ENCODE results near the gene MCM9. TPM values are rescaled to one million over a fixed set of nuclear protein-coding genes. Genes with fewer than 3 reads are reported as not detected.

MCM9 gene
- total and polyA plus RNA-seq, 2 of the 4 experiments (the other 2 are of a cell fraction), result 3.5 to 7.2 TPM

GRCh38 chr6:118780668-118781067, 154.3 kb downstream of the MCM9 start:
- DNase-seq, result no peak
- CTCF ChIA-PET, result interaction anchor here (0.9 kb wide), 1 partner anchor 147 kb away, joined by 3 read pairs; no protein-coding TSS in a partner anchor
- Histone ChIP-seq H3K79me1 (ENCODE audit: low read depth in 1 of 2, low read length in 2 of 2) (no peaks in the 10 kb centered on the region), H2BK15ac (ENCODE audit: low read depth, low read length) (no peak overlapping the region), H3K9me1 (ENCODE audit: insufficient read depth, low read length) (peaks cover 7% of the 10 kb centered on the region), H3K27ac (ENCODE audit: insufficient read depth, low read length) (no peak overlapping the region), H3K4me2 (ENCODE audit: low read depth, low read length) (no peak overlapping the region), H4K5ac (ENCODE audit: low read depth, low read length) (no peak overlapping the region), H3K9ac (ENCODE audit: low read depth, low read length) (no peak overlapping the region), H4K8ac (ENCODE audit: low read depth in 2 of 2, low read length in 2 of 2) (no peak overlapping the region), H4K20me1 (ENCODE audit: insufficient read depth, low read length) (no peaks in the 10 kb centered on the region), H3K36me3 (ENCODE audit: control insufficient read depth, insufficient read depth, low read length) (no peaks in the 10 kb centered on the region), H3K27me3 (ENCODE audit: control insufficient read depth, insufficient read depth, low read length) (peaks cover 4% of the 10 kb centered on the region), H3K4me1 (ENCODE audit: control insufficient read depth, insufficient read depth, low read length) (peaks cover 8% of the 10 kb centered on the region), H3K4ac (ENCODE audit: low read depth, low read length) (no peak overlapping the region), H3K56ac (ENCODE audit: extremely low read depth, insufficient read depth, low read length) (no peak overlapping the region), H3K18ac (ENCODE audit: low read depth, low read length) (no peak overlapping the region), H3K9me3 (ENCODE audit: control insufficient read depth, insufficient read depth, low read length) (no peaks in the 10 kb centered on the region), H2AFZ (replicated peaks; ENCODE audit: low read length, poor library complexity) (no peak overlapping the region), H2BK5ac (ENCODE audit: low read depth, low read length, poor library complexity, severe bottlenecking) (no peak overlapping the region), H2BK20ac (ENCODE audit: low read depth, low read length) (no peak overlapping the region), H2BK120ac (ENCODE audit: low read depth, low read length) (no peak overlapping the region), H3K4me3 (ENCODE audit: insufficient read depth, low read depth, low read length) (no peak overlapping the region), H3K23ac (ENCODE audit: low read depth, low read length) (no peak overlapping the region), H2AK5ac (ENCODE audit: low read depth, low read length) (no peak overlapping the region), H2AK9ac (replicated peaks; ENCODE audit: low read depth, low read length, poor library complexity) (no peak overlapping the region), H4K91ac (ENCODE audit: insufficient read depth, low read depth, low read length) (no peak overlapping the region), H3K14ac (replicated peaks; ENCODE audit: low read depth, low read length) (no peak overlapping the region)
- no TSS peak for BruUV-seq (replicated peaks)
- POLR2A ChIA-PET (ENCODE audit: unreplicated experiment), result interaction anchor here (0.6 kb wide), 1 partner anchor 186 kb away, joined by 4 read pairs; no protein-coding TSS in a partner anchor
- in situ Hi-C loops (cut with MboI; ENCODE audit: low sequenced_read_pairs) (no loop called here), dilution Hi-C loops (cut with HindIII; ENCODE audit: low sequenced_read_pairs, unreplicated experiment) (no loop called here), intact Hi-C loops (cut with micrococcal nuclease) (no loop called here)
- no peak for TF ChIP-seq RFX5 (IDR thresholded peaks at IDR 0.05; ENCODE audit: low read depth, low read length)
- no peak for TF ChIP-seq NFE2L2 (IDR thresholded peaks at IDR 0.05; ENCODE audit: low read depth, low read length)
- no peak for TF ChIP-seq CTCF (conservative IDR thresholded peaks at IDR 0.05; ENCODE audit: low read depth, low read length)
- TF ChIP-seq SMC3 (IDR thresholded peaks at IDR 0.05; ENCODE audit: low read depth, low read length), result no peak
- no peak for TF ChIP-seq RCOR1 (IDR thresholded peaks at IDR 0.05; ENCODE audit: insufficient replicate concordance, low read length)
- TF ChIP-seq MAZ (IDR thresholded peaks at IDR 0.05; ENCODE audit: borderline replicate concordance, low read depth, low read length), result no peak
- WGBS, 2 experiments (ENCODE audit: extremely low coverage in 2 of 2, insufficient read length in 1 of 2), result no CpG with 5 or more reads among the region's 5 CpGs
- no peak for ATAC-seq (ENCODE audit: low read depth)

Data from IMR-90 (cell line).